Brain pericyte (primary cell): ENCODE measurements around the gene PER2.

ENCODE experiments used
- DNase-seq: peaks from one replicate; pipeline ENCODE4 v3.0.0-alpha.2; 2012; ENCODE audit warnings: low read depth, low spot score

PER2 gene

DNA sequence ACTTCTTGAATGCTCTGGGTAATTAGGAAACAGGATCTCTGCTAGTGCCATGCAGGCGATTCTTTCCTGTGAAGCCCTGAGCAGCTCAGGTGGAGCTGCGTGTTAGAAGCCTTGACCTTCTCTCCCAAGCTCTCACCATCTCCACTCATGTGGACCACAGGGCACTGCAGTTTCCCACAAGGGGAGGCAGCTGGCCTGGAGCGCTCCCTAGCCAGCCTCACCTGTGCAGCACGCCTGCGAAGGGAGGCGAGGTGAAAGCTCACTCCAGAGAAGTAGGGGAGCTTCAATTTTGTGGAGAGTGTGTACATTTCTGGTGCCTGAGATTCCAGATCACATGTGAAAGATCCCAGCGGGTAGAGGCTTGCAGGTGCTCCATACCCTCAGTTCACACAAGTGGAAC, 37.5 kb downstream of the PER2 start:
- DNase-seq = no peak

DNA sequence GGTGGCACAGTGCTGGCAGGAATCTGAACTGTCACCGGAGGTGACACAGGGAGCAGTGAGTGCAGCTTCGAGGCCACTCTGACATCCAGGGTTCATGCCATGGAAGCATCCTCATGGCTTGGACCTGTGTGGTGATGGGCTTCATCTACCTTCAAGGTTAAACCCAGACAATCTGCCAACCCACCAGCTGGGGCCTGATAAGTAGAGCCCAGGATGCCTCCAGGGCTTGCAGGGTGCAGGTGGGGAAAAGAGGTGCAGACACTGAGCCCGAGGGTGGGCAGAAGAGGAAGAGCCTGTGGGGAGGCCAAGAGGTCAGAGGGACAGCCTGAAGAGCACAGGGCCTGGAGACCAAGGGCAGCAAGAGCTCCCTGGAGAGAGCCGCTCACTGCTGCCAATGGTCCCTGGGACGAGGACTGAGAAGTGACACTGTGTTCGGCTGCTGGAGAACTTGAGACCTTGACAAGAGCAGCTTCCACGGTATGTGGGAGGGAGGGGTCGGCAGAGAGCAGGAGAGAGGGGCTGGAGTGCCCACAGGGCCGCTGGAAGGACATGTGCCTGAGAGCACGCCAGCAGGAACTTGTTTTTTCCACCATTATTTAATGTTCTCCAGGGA, 40.5 kb downstream of the PER2 start:
- DNase-seq = no peak

- no peak for DNase-seq
These were observed 41.2 kb downstream of the PER2 start for GRCh38 chr2:238247002-238247822.

DNA sequence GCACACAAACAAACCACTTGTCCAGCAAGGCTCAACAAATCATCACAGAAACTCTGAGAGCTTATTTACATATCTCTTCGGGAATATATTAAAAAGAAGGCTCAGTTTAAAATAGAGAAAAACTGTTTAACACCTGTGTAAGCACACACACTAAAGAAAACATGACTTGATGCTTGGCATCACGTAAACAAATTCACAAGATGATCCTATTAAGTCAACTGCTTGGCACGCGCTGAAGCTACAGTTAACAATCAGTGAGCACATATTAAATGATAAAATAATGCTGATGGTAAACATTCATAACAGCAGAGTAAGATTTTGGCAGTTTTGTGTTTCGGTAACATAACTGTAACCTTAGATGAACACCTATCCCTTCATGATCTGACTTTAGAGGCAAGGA, 44.3 kb downstream of the PER2 start:
- no peak for DNase-seq

DNA sequence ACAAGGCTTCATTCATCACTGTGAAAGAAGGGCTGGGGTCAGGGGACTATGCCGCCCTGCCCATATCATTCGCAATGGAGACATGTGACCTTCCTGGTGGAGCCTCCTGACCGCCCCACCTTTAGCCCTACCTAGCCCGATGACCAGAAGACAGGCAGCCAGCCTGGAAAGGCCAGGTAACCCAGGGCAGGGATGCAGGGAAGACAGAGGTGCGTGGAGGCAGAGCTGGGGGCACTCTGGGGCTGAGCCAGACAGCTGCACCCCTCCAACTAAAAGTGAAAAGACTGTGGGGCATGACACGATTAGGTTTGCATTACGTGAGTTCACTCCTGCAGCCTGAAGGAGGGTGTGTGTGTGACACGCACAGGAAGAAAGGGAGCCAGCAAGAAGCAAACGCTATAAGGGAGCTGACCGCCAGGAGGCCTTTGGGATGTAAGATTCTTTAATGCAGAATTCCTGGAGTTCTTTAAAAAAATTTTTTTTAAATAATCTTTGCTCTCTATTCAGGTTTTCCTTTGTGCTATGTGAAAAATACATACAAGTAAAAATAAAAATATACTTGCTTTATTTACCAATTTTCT, 44.8 kb downstream of the PER2 start:
- DNase-seq = no peak

- no peak for DNase-seq
These were observed 45.5 kb downstream of the PER2 start for GRCh38 chr2:238242731-238243495.

- no peak for DNase-seq
These were observed 46.4 kb downstream of the PER2 start for GRCh38 chr2:238241970-238242369.

GRCh38 chr2:238240757-238241711, 47.4 kb downstream of the PER2 start:
- no peak for DNase-seq

DNA sequence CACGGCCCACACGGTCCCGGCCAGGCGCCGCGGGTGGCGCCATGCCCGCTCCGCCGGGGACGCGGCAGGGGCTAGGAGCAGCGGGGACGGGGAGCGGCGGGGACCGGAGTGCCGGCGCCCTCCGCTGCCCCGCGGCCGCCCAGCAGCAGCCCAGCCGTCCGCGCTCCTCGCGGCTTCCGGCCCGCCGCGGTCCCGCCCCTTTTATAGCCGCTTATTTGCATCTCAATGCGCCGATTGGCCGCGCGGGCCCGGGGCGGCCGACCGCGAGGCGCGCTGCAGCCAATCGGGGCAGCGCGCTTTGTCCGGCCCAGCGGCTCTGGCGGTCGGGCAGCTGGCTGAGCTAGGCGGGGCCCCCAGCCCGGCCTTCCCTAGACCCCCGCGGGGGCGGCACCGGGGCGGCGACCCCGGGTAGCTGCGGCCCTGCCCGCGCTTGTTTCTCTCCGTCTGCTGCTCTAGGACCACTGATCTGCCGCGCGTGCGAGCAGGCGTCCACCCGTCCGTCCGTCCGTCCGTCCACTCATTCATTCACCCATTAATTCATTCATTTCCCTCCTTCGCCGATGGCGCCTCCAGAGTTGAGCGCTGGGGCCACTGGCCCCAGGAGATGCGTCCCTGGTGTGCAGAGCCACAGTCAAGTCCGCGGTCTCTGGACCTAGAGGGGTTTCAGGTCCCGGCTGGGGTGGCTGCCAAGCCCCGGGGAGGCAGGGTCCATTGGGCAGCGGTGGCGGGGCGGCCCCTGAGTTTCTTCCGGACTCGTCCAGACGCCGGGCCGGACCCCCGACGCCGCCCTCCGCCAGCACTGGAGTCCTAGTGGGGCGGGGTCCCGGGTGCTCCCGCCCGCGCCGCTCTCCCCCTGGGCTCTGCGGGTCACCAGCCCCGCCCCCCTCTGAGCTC, 48.3 kb downstream of the PER2 start, which contains the start of gene HES6:
Gene HES6, minus strand, starts transcription at position 176 of the 894 bp plus-strand sequence. Its CDS starts 133 bp downstream, at position 43.
- DNase-seq = no peak

DNA sequence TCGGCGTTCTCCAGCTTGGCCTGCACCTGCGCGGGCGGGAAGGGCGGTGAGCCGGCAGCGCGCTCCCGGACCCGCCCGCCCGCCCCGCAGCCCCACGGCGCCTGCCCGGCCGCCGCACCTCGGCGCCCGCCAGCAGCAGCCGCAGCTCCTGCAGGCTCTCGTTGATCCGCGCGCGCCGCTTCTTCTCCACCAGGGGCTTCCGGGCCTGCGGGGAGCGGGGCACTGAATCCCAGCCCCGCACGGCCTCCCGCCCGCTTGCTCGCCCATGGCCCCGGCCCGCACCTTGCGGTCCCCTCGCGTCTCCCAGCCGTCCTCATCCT, 48.9 kb downstream of the PER2 start:
- DNase-seq = no peak

GRCh38 chr2:238238766-238239542, 49.5 kb downstream of the PER2 start:
- DNase-seq = no peak

GRCh38 chr2:238238311-238238765, 50.1 kb downstream of the PER2 start:
- no peak for DNase-seq

- no peak for DNase-seq
These were observed 50.8 kb downstream of the PER2 start for GRCh38 chr2:238237431-238238135.

GRCh38 chr2:238236571-238236970, 51.8 kb downstream of the PER2 start:
- DNase-seq = no peak

DNA sequence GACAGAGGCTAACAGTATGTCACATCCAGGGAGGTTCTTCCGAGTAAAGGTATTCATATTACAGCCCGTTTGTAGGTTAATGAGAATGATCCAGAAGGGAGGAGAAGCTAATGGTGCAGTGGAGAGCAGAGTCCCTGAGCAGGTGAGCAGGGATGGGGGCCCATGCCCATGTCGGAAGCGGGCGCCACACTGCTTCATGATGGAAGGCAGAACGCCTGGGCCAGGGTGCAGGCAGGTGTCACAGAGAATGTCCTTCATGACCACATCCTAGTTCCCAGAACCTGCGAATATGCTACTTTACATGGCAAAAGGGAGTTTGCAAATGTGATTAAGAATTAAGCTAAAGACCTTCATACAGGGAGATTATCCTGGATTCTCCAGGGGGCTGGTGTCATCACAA, 52.6 kb downstream of the PER2 start:
- no peak for DNase-seq

DNA sequence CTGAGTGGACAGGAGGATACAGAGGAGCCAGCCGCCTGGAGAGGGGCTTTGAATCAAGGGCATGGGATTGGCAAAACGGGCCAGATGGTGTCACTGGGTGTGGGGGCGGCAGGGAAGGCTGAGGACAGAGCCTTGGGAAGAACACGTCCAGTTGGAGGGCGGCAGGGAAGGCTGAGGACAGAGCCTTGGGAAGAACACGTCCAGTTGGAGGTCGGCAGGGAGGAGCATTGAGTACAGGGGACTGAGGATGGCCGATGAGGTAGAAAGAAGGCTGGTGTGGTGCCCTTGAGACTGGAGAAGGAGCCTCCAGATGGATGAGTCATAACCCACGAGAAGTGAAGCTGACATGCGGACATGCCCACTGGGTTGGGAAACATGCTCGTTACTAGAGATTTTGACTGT, 53.1 kb downstream of the PER2 start:
- no peak for DNase-seq

GRCh38 chr2:238233625-238234024, 54.8 kb downstream of the PER2 start:
- DNase-seq = no peak

DNA sequence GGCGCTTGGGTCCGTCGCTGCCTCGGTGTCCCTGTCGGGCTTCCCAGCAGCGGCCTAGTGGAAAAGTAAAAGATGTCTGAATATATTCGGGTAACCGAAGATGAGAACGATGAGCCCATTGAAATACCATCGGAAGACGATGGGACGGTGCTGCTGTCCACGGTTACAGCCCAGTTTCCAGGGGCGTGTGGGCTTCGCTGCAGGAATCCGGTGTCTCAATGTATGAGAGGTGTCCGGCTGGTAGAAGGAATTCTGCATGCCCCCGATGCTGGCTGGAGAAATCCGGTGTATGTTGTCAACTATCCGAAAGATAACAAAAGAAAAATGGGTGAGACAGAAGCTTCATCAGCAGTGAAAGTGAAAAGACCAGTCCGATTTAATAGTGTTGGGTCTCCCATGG, 56.6 kb downstream of the PER2 start:
- no peak for DNase-seq
